Keratinocyte (primary cell): ENCODE results near the gene VIPR2. TPM values are rescaled to one million over a fixed set of nuclear protein-coding genes. Genes with fewer than 3 reads are reported as not detected.

Source experiments
- DNase-seq: peaks from one replicate; pipeline ENCODE4 v3.0.0-alpha.2; 2011; ENCODE audit warnings: low read depth, missing footprints, low spot score
- FAIRE-seq: peaks from 2 replicates; lab custom pipeline; 2011; peaks lifted over from hg19 to GRCh38; lab: Jason Lieb, UNC
- H2AFZ ChIP-seq: 2 replicates; pipeline ENCODE4 v1.6.0; 2012; ENCODE audit warnings: low read length, control low read depth, inconsistent platforms; ENCODE audit not compliant: control insufficient read depth
- H3K27ac ChIP-seq: 2 replicates; pipeline ENCODE4 v1.5.1; 2011; ENCODE audit warnings: low read length; ENCODE audit not compliant: control insufficient read depth, insufficient read depth
- H3K27me3 ChIP-seq: 3 replicates; pipeline ENCODE4 v1.6.0; 2011; ENCODE audit warnings: low read length; ENCODE audit not compliant: control insufficient read depth, insufficient read depth; ENCODE audit errors: extremely low read depth
- H3K36me3 ChIP-seq, 2 experiments: 2 replicates in 1 of 2; 3 replicates in 1 of 2; pipeline ENCODE4 v1.5.1; 2011; ENCODE audit warnings: low read length in 2 of 2, mild to moderate bottlenecking in 1 of 2; ENCODE audit not compliant: control insufficient read depth in 2 of 2, insufficient read depth in 2 of 2; ENCODE audit errors: extremely low read depth in 1 of 2
- H3K4me1 ChIP-seq: 3 replicates; pipeline ENCODE4 v1.5.1; 2011; ENCODE audit warnings: low read length; ENCODE audit not compliant: control insufficient read depth, insufficient read depth; ENCODE audit errors: extremely low read depth
- H3K4me2 ChIP-seq: 3 replicates; pipeline ENCODE4 v1.6.0; 2011; ENCODE audit warnings: low read depth, low read length; ENCODE audit not compliant: control insufficient read depth, insufficient read depth; ENCODE audit errors: extremely low read depth
- H3K4me3 ChIP-seq, 3 experiments: fragments of 200-600 bp in 1 of 3; sonication (generic) in 1 of 3; 2 replicates in 2 of 3; 3 replicates in 1 of 3; pipeline ENCODE4 v1.5.1; 2011 to 2016; ENCODE audit warnings: low read length in 3 of 3, mild to moderate bottlenecking in 3 of 3, control low read depth in 2 of 3, inconsistent platforms in 1 of 3, low read depth in 1 of 3, mixed read lengths in 1 of 3, mixed run types in 1 of 3, moderate library complexity in 1 of 3; ENCODE audit not compliant: control insufficient read depth in 2 of 3, insufficient read depth in 2 of 3; ENCODE audit errors: extremely low read depth in 1 of 3
- H3K79me2 ChIP-seq: 2 replicates; pipeline ENCODE4 v1.6.0; 2012; ENCODE audit warnings: low read length; ENCODE audit not compliant: control insufficient read depth, insufficient read depth
- H3K9ac ChIP-seq: 3 replicates; pipeline ENCODE4 v1.6.0; 2011; ENCODE audit warnings: low read length; ENCODE audit not compliant: control insufficient read depth, insufficient read depth; ENCODE audit errors: extremely low read depth
- H3K9me1 ChIP-seq: 3 replicates; pipeline ENCODE4 v1.6.0; 2011; ENCODE audit warnings: low read length; ENCODE audit not compliant: control insufficient read depth, insufficient read depth; ENCODE audit errors: extremely low read depth
- H3K9me3 ChIP-seq: 2 replicates; pipeline ENCODE4 v1.5.1; 2012; ENCODE audit warnings: low read depth, low read length; ENCODE audit not compliant: control insufficient read depth
- H4K20me1 ChIP-seq: 3 replicates; pipeline ENCODE4 v1.6.0; 2011; ENCODE audit warnings: low read length; ENCODE audit not compliant: control insufficient read depth, insufficient read depth; ENCODE audit errors: extremely low read depth
- EZH2 ChIP-seq: IDR thresholded peaks from one replicate; pipeline ENCODE4 v1.6.1; 2012; ENCODE audit warnings: inconsistent platforms, mild to moderate bottlenecking, low read length, moderate library complexity
- dilution Hi-C: fragments of 300-500 bp; cut with MboI; formaldehyde crosslinking; loops from one replicate; pipeline ENCODE4 v1.7.0; 2020; ENCODE audit warnings: low sequenced_read_pairs; ENCODE audit not compliant: extremely low pct_ligation_motif_present
- polyA plus RNA-seq, 5 experiments: library from polyadenylated mRNA; depleted of rRNA in 3 of 5; stranded (reverse) in 3 of 5; stranded (forward) in 1 of 5; unstranded in 1 of 5; fragments of >200 nt; gene quantifications; 1 replicate in 1 of 5; 2 replicates in 3 of 5; 3 replicates in 1 of 5; pipeline versions ENCODE4 v1.2.1 to v1.2.3, GENCODE V29; 2011 to 2012; ENCODE audit warnings: missing spikeins in 2 of 5, low read depth in 1 of 5, low replicate concordance in 1 of 5
- TF ChIP-seq, protein P1 (sequence below), 3 experiments: IDR thresholded peaks in 1 of 3; conservative IDR thresholded peaks in 1 of 3; optimal IDR thresholded peaks in 1 of 3; 2 replicates in 2 of 3; 3 replicates in 1 of 3; pipeline versions ENCODE3 to v1.5.1; 2011; ENCODE audit warnings: low read length in 3 of 3, mild to moderate bottlenecking in 3 of 3, moderate library complexity in 2 of 3, control low read depth in 1 of 3, inconsistent platforms in 1 of 3; ENCODE audit not compliant: insufficient read depth in 2 of 3; ENCODE audit errors: extremely low read depth in 1 of 3

Gene VIPR2
- polyA plus RNA-seq, 1 donor (not counting 4 experiments of a cell fraction or from before 2014, with no cell fraction given), result not detected

DNA sequence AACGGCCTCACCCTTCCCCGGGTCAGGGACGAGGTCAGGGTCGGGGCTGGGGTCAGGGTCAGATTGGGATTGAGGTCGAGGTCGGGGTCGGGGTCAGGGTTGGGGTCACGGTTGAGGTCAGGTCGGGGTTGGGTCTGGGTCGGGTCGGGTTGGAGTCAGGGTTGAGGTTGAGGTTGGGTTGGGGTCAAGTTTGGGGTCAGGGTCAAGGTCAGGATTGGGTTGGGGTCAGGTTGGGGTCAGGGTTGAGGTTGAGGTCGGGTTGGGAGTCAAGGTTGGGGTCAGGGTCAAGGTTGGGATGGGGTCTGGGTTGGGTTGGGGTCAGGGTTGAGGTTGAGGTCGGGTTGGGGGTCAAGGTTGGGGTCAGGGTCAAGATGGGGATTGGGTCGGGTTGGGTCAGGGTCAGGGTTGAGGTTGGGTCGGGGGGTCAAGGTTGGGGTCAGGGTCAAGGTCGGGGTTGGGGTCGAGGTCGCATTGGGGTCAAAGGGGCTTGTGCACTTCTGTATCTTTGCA lies 131.4 kb downstream of the VIPR2 start:
- H2AFZ ChIP-seq, result no peak overlapping the region
- no peaks in the 10 kb centered on the region for H3K36me3 ChIP-seq
- H3K9me1 ChIP-seq, result no peaks in the 10 kb centered on the region
- no peaks in the 10 kb centered on the region for H3K9me3 ChIP-seq
- H3K4me1 ChIP-seq, result no peaks in the 10 kb centered on the region
- no peak for DNase-seq
- H4K20me1 ChIP-seq, result no peaks in the 10 kb centered on the region
- no peak overlapping the region for H3K4me3 ChIP-seq
- H3K9ac ChIP-seq, result no peak overlapping the region
- TF ChIP-seq EZH2, result no peak
- TF ChIP-seq, protein P1, sequence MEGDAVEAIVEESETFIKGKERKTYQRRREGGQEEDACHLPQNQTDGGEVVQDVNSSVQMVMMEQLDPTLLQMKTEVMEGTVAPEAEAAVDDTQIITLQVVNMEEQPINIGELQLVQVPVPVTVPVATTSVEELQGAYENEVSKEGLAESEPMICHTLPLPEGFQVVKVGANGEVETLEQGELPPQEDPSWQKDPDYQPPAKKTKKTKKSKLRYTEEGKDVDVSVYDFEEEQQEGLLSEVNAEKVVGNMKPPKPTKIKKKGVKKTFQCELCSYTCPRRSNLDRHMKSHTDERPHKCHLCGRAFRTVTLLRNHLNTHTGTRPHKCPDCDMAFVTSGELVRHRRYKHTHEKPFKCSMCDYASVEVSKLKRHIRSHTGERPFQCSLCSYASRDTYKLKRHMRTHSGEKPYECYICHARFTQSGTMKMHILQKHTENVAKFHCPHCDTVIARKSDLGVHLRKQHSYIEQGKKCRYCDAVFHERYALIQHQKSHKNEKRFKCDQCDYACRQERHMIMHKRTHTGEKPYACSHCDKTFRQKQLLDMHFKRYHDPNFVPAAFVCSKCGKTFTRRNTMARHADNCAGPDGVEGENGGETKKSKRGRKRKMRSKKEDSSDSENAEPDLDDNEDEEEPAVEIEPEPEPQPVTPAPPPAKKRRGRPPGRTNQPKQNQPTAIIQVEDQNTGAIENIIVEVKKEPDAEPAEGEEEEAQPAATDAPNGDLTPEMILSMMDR (optimal IDR thresholded peaks at IDR 0.05 in 1 of 3, IDR thresholded peaks at IDR 0.05 in 1 of 3, conservative IDR thresholded peaks at IDR 0.05 in 1 of 3; ENCODE audit: extremely low read depth in 1 of 3, insufficient read depth in 2 of 3, low read length in 3 of 3), result no peak
- dilution Hi-C loops, result no loop called here
- H3K4me2 ChIP-seq, result no peak overlapping the region
- no peaks in the 10 kb centered on the region for H3K27me3 ChIP-seq
- no peak overlapping the region for H3K27ac ChIP-seq
- no peak for FAIRE-seq
- H3K79me2 ChIP-seq, result no peaks in the 10 kb centered on the region

DNA sequence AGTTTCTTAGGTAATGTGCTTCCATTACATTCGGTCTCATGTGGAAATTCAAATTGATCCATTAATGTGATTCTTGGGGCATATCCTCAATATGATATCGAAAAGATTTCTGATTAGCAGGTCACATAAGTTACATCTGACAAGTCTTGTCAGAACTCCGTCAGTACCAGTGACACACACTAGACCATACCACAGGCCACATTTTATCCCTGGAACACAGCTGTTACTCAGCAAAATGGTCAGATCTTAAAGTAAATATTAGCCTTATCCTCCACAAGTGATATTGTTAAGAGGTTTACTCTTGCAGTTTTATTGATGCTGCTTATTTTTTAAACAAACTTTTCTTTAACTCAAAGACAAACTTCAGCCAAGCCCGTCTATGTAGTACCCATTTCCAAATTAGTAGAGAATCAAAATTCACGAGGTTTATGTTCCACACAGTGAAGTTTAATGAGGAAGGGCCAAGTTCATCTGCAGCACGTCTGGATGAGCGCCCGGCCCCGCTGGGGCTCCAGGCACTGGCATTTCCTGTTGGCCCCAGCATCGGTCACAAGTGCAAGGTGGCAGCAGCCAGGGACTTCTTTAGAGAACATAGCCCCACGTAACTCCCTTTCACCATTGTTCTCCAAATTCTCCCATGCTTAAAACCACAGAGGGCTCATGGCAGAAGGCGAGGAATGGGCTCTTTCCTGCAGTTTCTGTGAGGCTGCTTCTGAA lies 132.2 kb downstream of the VIPR2 start:
- no peak for FAIRE-seq
- Histone ChIP-seq H3K36me3 (no peaks in the 10 kb centered on the region), H3K9me1 (no peaks in the 10 kb centered on the region), H3K4me3 (no peak overlapping the region), H3K27ac (no peak overlapping the region), H4K20me1 (no peaks in the 10 kb centered on the region), H3K9ac (no peak overlapping the region), H3K9me3 (peaks cover 2% of the 10 kb centered on the region), H3K4me1 (no peaks in the 10 kb centered on the region), H3K27me3 (no peaks in the 10 kb centered on the region), H3K79me2 (no peaks in the 10 kb centered on the region), H2AFZ (no peak overlapping the region), H3K4me2 (no peak overlapping the region)
- DNase-seq, result no peak
- dilution Hi-C loops, result no loop called here
- TF ChIP-seq, protein P1 (optimal IDR thresholded peaks at IDR 0.05 in 1 of 3, IDR thresholded peaks at IDR 0.05 in 1 of 3, conservative IDR thresholded peaks at IDR 0.05 in 1 of 3; ENCODE audit: extremely low read depth in 1 of 3, insufficient read depth in 2 of 3, low read length in 3 of 3), result no peak
- TF ChIP-seq EZH2, result no peak
